SK-N-SH (cell line): ENCODE results near the gene ZNF407. TPM values are rescaled to one million over a fixed set of nuclear protein-coding genes. Genes with fewer than 3 reads are reported as not detected.

Experiments used
- CTCF ChIA-PET: fragments of 300-600, 350-600 bp; formaldehyde crosslinking; extraction: SDS; loops from one replicate; lab custom pipeline; 2021; lab: Yijun Ruan, JAX
- POLR2A ChIA-PET: fragments of 350-600 bp; sonication (Branson Sonifier 250); formaldehyde crosslinking; extraction: SDS; loops from one replicate; lab custom pipeline; 2020; ENCODE audit warnings: antibody characterized with exemption, inconsistent platforms; lab: Yijun Ruan, JAX
- DNase-seq: peaks from one replicate; pipeline ENCODE4 v3.0.0; 2012
- H2AFZ ChIP-seq: fragments of 200-600 bp; sonication (generic); 2 replicates; pipeline ENCODE4 v1.8.1; 2016; ENCODE audit warnings: antibody characterized with exemption, mild to moderate bottlenecking, low read depth
- H3F3A ChIP-seq: fragments of 200-600 bp; sonication (generic); replicated peaks from 2 replicates; pipeline ENCODE3; 2016; ENCODE audit warnings: antibody characterized with exemption, mild to moderate bottlenecking; ENCODE audit not compliant: insufficient read depth
- H3K27ac ChIP-seq, 2 experiments: fragments of 200-500 bp in 1 of 2; fragments of 200-600 bp in 1 of 2; sonication (Bioruptor generic) in 1 of 2; sonication (generic), shearing (Covaris generic) in 1 of 2; 2 replicates each; pipeline versions ENCODE4 v1.5.1 to v1.6.1; 2014 to 2016; ENCODE audit warnings: low read depth in 2 of 2, inconsistent platforms in 1 of 2, low read length in 1 of 2, mild to moderate bottlenecking in 1 of 2, mixed read lengths in 1 of 2
- H3K27me3 ChIP-seq: fragments of 200-600 bp; sonication (generic), shearing (Covaris generic); 2 replicates; pipeline ENCODE4 v1.6.1; 2016; ENCODE audit warnings: mixed run types; ENCODE audit not compliant: insufficient read depth
- H3K36me3 ChIP-seq, 2 experiments: fragments of 200-500 bp in 1 of 2; fragments of 200-600 bp in 1 of 2; sonication (Bioruptor generic) in 1 of 2; sonication (generic) in 1 of 2; replicated peaks in 1 of 2; 2 replicates each; pipeline versions ENCODE3 to v1.5.1; 2014 to 2016; ENCODE audit warnings: low read length in 1 of 2, mild to moderate bottlenecking in 1 of 2; ENCODE audit not compliant: insufficient read depth in 2 of 2, control insufficient read depth in 1 of 2
- H3K4me1 ChIP-seq, 2 experiments: fragments of 200-500 bp in 1 of 2; fragments of 200-600 bp in 1 of 2; sonication (Bioruptor generic) in 1 of 2; sonication (generic), shearing (Covaris generic) in 1 of 2; 2 replicates each; pipeline versions ENCODE4 v1.5.1 to v1.6.1; 2014 to 2016; ENCODE audit warnings: low read depth in 1 of 2, low read length in 1 of 2, mixed run types in 1 of 2; ENCODE audit not compliant: insufficient read depth in 2 of 2, control insufficient read depth in 1 of 2
- H3K4me2 ChIP-seq: fragments of 200-600 bp; sonication (generic), shearing (Covaris generic); 2 replicates; pipeline ENCODE4 v1.6.1; 2017; ENCODE audit warnings: mixed run types
- H3K4me3 ChIP-seq, 2 experiments: fragments of 200-500 bp in 1 of 2; fragments of 200-600 bp in 1 of 2; sonication (Bioruptor generic) in 1 of 2; sonication (generic), shearing (Covaris generic) in 1 of 2; 2 replicates each; pipeline versions ENCODE4 v1.5.1 to v1.8.1; 2014 to 2016; ENCODE audit warnings: low read depth in 2 of 2, inconsistent platforms in 1 of 2, low read length in 1 of 2, mild to moderate bottlenecking in 1 of 2, mixed read lengths in 1 of 2, moderate library complexity in 1 of 2
- H3K79me2 ChIP-seq: fragments of 200-600 bp; sonication (generic); 2 replicates; pipeline ENCODE4 v1.8.1; 2017; ENCODE audit warnings: mild to moderate bottlenecking; ENCODE audit not compliant: insufficient read depth
- H3K9ac ChIP-seq: fragments of 200-600 bp; sonication (generic); 2 replicates; pipeline ENCODE4 v1.6.1; 2017; ENCODE audit warnings: mixed run types
- H3K9me2 ChIP-seq: fragments of 200-600 bp; sonication (generic); 2 replicates; pipeline ENCODE4 v1.6.1; 2017; ENCODE audit warnings: mixed run types
- H3K9me3 ChIP-seq: fragments of 200-600 bp; sonication (generic); 2 replicates; pipeline ENCODE4 v1.6.1; 2017; ENCODE audit warnings: mixed run types, mild to moderate bottlenecking, moderate library complexity
- H4K20me1 ChIP-seq: fragments of 200-600 bp; sonication (generic); 2 replicates; pipeline ENCODE4 v1.6.1; 2017; ENCODE audit warnings: mild to moderate bottlenecking, mixed run types; ENCODE audit not compliant: insufficient read depth
- CTCF ChIP-seq: fragments of 200-600 bp; sonication (generic); IDR thresholded peaks from 2 replicates; pipeline ENCODE4 v1.6.1; 2017; ENCODE audit warnings: antibody characterized with exemption, mild to moderate bottlenecking, moderate library complexity
- ELF1 ChIP-seq: IDR thresholded peaks from 2 replicates; pipeline ENCODE4 v1.4.0; 2012
- EP300 ChIP-seq, 2 experiments: IDR thresholded peaks; 2 replicates each; pipeline versions ENCODE4 v1.4.0 to v1.6.1; 2012; ENCODE audit warnings: borderline replicate concordance in 1 of 2, low read depth in 1 of 2, low read length in 1 of 2
- EZH2phosphoT487 ChIP-seq: fragments of 200-600 bp; sonication (generic); IDR thresholded peaks from 2 replicates; pipeline ENCODE4 v1.6.1; 2017; ENCODE audit warnings: low read depth, mixed run types, mild to moderate bottlenecking, antibody characterized with exemption, moderate library complexity, borderline replicate concordance
- GABPA ChIP-seq: IDR thresholded peaks from 2 replicates; pipeline ENCODE4 v1.4.0; 2012; ENCODE audit warnings: low read depth, mild to moderate bottlenecking
- MEF2A ChIP-seq: IDR thresholded peaks from 2 replicates; pipeline ENCODE4 v1.4.0; 2012; ENCODE audit warnings: low read depth, borderline replicate concordance
- RAD21 ChIP-seq: IDR thresholded peaks from 2 replicates; pipeline ENCODE4 v1.6.1; 2012; ENCODE audit warnings: mild to moderate bottlenecking, low read length
- RCOR1 ChIP-seq: fragments of 150-350 bp; IDR thresholded peaks from 2 replicates; pipeline ENCODE4 v1.6.1; 2017; ENCODE audit warnings: antibody characterized with exemption, low read length
- SIN3A ChIP-seq: IDR thresholded peaks from 2 replicates; pipeline ENCODE4 v1.6.1; 2012; ENCODE audit warnings: low read depth, mild to moderate bottlenecking, low read length, moderate library complexity, borderline replicate concordance
- TAF1 ChIP-seq: IDR thresholded peaks from 2 replicates; pipeline ENCODE4 v1.6.1; 2012; ENCODE audit warnings: low read depth, mild to moderate bottlenecking, low read length, moderate library complexity, borderline replicate concordance
- TCF12 ChIP-seq: IDR thresholded peaks from 2 replicates; pipeline ENCODE4 v1.4.0; 2012
- TEAD4 ChIP-seq: IDR thresholded peaks from 2 replicates; pipeline ENCODE4 v1.4.0; 2012; ENCODE audit warnings: mild to moderate bottlenecking, borderline replicate concordance; ENCODE audit not compliant: insufficient read depth
- ZBTB33 ChIP-seq: IDR thresholded peaks from 2 replicates; pipeline ENCODE4 v1.4.0; 2012; ENCODE audit warnings: low read depth, borderline replicate concordance
- WGBS: methylation state at CpG from one replicate; pipeline ENCODE4 v1.1.6; 2017; ENCODE audit warnings: low lambda C conversion rate; 5-methylcytosine and 5-hydroxymethylcytosine counted together
- polyA plus RNA-seq, 3 experiments: library from polyadenylated mRNA; depleted of rRNA; stranded (reverse); fragments of >200 nt; gene quantifications; 2 replicates each; pipeline ENCODE4 v1.2.3, GENCODE V29; 2012
- TF ChIP-seq, protein P1 (sequence below): fragments of 150-350 bp; IDR thresholded peaks from 2 replicates; pipeline ENCODE4 v1.6.1; 2017; ENCODE audit warnings: antibody characterized with exemption, low read length, low read depth, borderline replicate concordance

Gene ZNF407
- polyA plus RNA-seq, 1 of the 3 experiments (the other 2 are of a cell fraction), result 2.6 TPM

DNA sequence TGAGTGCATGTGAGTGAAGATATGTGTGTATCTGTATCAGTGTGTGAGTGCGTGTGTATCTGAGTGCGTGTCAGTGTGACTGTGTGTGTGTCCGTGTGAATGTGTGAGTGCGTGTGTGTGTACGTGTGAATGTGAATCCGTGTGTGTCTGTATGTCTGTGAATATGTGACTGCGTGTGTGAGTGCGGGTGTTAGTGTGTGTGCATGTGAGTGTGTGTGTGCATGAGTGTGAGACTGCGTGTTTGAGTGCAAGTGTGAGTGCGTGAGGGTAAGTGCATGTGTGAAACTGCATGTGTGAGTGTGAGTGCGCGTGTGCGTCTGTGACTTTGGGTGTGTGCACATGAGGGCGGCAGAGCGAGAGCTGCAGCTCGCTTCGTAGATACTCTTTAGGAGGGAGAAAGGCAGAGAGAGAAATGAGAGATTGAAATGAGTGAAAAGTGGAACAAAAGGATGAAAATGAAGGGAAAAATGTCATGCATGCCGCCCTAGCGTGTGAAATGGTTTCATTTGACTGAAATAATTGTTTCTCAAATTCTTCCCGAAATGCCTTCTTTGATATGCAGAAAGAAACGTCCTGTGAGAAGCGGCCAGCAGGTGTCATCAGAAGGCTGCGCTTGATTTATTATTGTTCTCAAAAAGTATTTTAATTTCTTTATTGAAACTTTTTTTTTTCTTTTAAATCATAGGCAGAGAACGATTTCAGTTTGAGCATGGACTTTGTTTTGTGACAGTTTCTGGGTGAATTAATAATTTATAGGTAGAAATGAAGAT lies 25.6 kb downstream of the ZNF407 start:
- no peaks in the 10 kb centered on the region for H3K9me3 ChIP-seq
- ChIA-PET POLR2A (no interaction called here), CTCF (interaction anchor here (0.6 to 1.8 kb wide), 5 partner anchors 8 to 1725 kb away, joined by 3 to 9 read pairs (median 3); no protein-coding TSS in a partner anchor)
- no peak overlapping the region for H3K27ac ChIP-seq
- H3K4me2 ChIP-seq, result no peak overlapping the region
- H3K4me3 ChIP-seq, result no peak overlapping the region
- H3F3A ChIP-seq, result no peaks in the 10 kb centered on the region
- H3K79me2 ChIP-seq, result peaks cover 23% of the 10 kb centered on the region
- H4K20me1 ChIP-seq, result no peaks in the 10 kb centered on the region
- no peak overlapping the region for H3K9ac ChIP-seq
- H3K36me3 ChIP-seq, result no peaks in the 10 kb centered on the region
- TF ChIP-seq SIN3A (no peak), GABPA (no peak), EP300 (IDR thresholded peaks at IDR 0.05; ENCODE audit: borderline replicate concordance in 1 of 2, low read depth in 1 of 2, low read length in 1 of 2) (no peak), MEF2A (no peak), TAF1 (no peak), TCF12 (no peak), CTCF (peak; percentile 57), TEAD4 (no peak), ELF1 (no peak), EZH2phosphoT487 (no peak), ZBTB33 (no peak), RCOR1 (no peak), RAD21 (peak; percentile 60)
- TF ChIP-seq, protein P1, sequence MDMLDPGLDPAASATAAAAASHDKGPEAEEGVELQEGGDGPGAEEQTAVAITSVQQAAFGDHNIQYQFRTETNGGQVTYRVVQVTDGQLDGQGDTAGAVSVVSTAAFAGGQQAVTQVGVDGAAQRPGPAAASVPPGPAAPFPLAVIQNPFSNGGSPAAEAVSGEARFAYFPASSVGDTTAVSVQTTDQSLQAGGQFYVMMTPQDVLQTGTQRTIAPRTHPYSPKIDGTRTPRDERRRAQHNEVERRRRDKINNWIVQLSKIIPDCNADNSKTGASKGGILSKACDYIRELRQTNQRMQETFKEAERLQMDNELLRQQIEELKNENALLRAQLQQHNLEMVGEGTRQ, result no peak
- H2AFZ ChIP-seq, result no peak overlapping the region
- no peak for DNase-seq
- 84% methylated on average over 24 of the region's 24 CpGs for WGBS
- no peaks in the 10 kb centered on the region for H3K9me2 ChIP-seq
- H3K27me3 ChIP-seq, result no peaks in the 10 kb centered on the region
- no peaks in the 10 kb centered on the region; a peak in 1 of 4 replicates for H3K4me1 ChIP-seq
